ENCODE results near the gene PFKP.

DNA sequence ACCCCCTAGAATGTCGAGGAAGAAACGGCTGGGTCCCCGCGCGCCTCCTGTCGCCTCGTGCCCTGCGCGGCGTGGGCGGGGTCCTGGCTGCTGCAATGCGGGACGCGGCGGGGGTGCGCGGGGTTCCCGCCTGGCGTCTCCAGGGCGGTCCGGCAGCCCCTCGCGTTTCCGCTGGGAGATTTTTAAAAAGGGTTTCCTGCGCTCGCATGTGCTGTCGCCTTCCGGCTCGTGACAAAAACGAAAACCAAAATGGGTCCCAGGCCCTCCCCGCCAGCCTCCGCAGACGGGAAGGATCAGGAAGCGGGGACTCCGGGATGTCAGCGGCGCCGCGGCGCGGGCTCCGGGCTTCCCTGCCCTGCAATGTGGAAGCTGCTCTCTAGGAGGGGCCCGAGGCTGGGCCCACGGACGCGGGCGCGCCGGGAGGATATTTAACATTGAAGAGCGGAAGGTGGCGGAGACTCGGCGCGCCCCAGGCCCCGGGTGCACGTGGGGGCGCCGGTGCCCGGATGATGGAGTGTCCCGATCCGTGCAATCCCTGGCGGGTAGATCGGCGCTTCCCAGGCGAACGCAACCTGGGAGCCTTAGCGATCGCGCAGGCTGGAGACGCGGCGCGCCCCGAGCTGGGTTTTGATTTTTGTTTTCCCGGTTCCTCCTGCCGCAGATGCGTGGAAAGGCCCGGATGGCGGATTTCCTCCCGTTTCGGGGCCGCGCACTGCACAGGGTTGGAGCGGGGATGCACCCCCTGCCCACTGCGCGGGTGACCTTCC is 1.0 kb downstream of the PFKP start:
- TF ChIP-seq, protein P1, sequence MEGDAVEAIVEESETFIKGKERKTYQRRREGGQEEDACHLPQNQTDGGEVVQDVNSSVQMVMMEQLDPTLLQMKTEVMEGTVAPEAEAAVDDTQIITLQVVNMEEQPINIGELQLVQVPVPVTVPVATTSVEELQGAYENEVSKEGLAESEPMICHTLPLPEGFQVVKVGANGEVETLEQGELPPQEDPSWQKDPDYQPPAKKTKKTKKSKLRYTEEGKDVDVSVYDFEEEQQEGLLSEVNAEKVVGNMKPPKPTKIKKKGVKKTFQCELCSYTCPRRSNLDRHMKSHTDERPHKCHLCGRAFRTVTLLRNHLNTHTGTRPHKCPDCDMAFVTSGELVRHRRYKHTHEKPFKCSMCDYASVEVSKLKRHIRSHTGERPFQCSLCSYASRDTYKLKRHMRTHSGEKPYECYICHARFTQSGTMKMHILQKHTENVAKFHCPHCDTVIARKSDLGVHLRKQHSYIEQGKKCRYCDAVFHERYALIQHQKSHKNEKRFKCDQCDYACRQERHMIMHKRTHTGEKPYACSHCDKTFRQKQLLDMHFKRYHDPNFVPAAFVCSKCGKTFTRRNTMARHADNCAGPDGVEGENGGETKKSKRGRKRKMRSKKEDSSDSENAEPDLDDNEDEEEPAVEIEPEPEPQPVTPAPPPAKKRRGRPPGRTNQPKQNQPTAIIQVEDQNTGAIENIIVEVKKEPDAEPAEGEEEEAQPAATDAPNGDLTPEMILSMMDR (IDR thresholded peaks at IDR 0.05; ENCODE audit: insufficient read depth, low read depth, low read length) = no peak
- no peak for TF ChIP-seq EZH2 (IDR thresholded peaks at IDR 0.05; ENCODE audit: insufficient read depth, low read length)

Data from astrocyte (in vitro differentiated cells and primary cell).